Measurements from ENCODE around the gene MYBPC1. TPM values are rescaled to one million over a fixed set of nuclear protein-coding genes. Genes with fewer than 3 reads are reported as not detected.
"Not testable (repeated sequence)": the region's sequence is repeated elsewhere in the genome, so short reads cannot be mapped to it uniquely, and the experiment has no call there.

MYBPC1 gene
- total RNA-seq, 1 experiment from 2014 or later = not detected

- no peak for DNase-seq (ENCODE audit: low read depth in 1 of 2, low spot score in 2 of 2)
- Histone ChIP-seq H3K27me3 (replicated peaks) (no peaks in the 10 kb centered on the region; the same call in 1 of the 2 replicates), H3K4me3 (no peak overlapping the region), H3K4me1 (replicated peaks) (no peaks in the 10 kb centered on the region), H3K27ac (no peak overlapping the region), H3K9me3 (replicated peaks) (no peaks in the 10 kb centered on the region), H3K36me3 (no peaks in the 10 kb centered on the region)
Measured at GRCh38 chr12:101680647-101681046, 85.9 kb downstream of the MYBPC1 start.

GRCh38 chr12:101681627-101682026, 86.9 kb downstream of the MYBPC1 start:
- not testable (repeated sequence) for DNase-seq (ENCODE audit: low read depth in 1 of 2, low spot score in 2 of 2); H3K9me3 ChIP-seq (replicated peaks); H3K36me3 ChIP-seq; H3K4me3 ChIP-seq; H3K4me1 ChIP-seq (replicated peaks); H3K27ac ChIP-seq; H3K27me3 ChIP-seq (replicated peaks)

DNA sequence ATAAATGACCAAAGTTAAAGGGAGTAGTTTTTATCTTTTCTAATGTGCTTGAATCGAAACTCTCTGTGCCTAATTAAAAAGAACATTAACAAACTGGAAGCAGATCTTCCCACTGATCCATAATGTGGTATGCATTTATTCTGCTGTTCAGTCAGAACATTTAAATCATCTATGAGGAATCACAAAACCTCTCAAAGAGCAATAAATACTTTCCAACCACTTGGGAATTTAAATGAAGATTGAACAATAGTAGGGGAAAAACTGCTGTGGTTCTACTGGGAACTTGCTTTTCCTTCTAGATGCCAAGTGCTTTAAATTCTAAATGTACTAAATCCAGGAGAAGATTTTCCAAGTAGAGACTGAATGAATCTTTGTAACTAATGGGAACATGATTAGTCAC, 90.3 kb downstream of the MYBPC1 start:
- Histone ChIP-seq H3K9me3 (replicated peaks) (no peaks in the 10 kb centered on the region), H3K36me3 (no peaks in the 10 kb centered on the region), H3K27me3 (replicated peaks) (no peaks in the 10 kb centered on the region; the same call in 1 of the 2 replicates), H3K27ac (no peak overlapping the region), H3K4me3 (no peak overlapping the region), H3K4me1 (replicated peaks) (no peaks in the 10 kb centered on the region)
- no peak for DNase-seq (ENCODE audit: low read depth in 1 of 2, low spot score in 2 of 2)

DNA sequence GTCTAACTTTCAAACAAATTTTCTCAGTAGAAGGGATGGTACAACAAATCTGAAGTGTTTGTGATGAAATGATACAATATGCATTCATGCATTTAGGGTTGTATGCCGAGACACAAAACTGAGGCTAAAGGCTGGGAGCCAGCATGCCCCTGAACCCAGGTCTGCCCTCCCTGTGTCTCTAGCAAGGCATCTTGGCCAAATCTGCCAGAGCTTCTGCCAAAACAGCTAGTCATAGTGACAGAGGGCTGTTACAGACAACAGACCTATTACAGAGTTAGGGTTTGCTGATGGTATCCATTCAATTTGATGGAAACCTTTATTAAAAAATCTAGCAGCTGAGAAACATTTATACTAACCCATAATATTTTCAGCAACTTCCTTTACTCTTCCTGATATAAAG, 91.4 kb downstream of the MYBPC1 start:
- Histone ChIP-seq H3K36me3 (no peaks in the 10 kb centered on the region), H3K4me3 (no peak overlapping the region), H3K27me3 (replicated peaks) (no peaks in the 10 kb centered on the region), H3K27ac (no peak overlapping the region), H3K9me3 (replicated peaks) (no peaks in the 10 kb centered on the region), H3K4me1 (replicated peaks) (no peaks in the 10 kb centered on the region)
- no peak for DNase-seq (ENCODE audit: low read depth in 1 of 2, low spot score in 2 of 2)

DNA sequence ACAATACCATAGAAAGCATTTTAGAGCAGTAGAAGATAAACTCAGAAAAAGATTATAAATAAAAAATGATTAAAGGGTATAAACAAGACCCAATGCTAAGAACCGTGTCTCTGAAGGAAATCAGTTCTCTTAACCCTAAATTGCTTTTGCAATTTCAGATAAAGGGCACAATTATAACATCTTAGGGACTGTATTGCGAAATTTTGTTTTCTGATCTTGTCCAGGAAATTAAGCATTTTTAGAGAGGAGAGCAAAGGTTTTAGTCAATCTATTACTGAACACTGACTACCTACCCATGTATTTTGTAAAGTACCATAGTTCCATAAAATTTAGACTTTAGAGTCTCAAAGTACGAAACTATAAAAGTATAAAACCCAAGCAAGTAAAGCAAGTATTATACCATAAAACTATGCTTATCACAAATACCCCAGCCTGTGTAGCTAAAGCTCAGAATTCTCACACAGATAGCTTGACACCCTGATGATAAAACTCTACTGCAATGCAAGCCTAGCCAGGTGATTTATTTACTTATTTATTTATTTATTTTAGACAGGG, 95.8 kb downstream of the MYBPC1 start:
- no peak overlapping the region for H3K27ac ChIP-seq
- no peaks in the 10 kb centered on the region for H3K27me3 ChIP-seq (replicated peaks)
- no peak for DNase-seq (ENCODE audit: low read depth in 1 of 2, low spot score in 2 of 2)
- H3K9me3 ChIP-seq (replicated peaks) = no peaks in the 10 kb centered on the region
- no peaks in the 10 kb centered on the region for H3K36me3 ChIP-seq
- no peak overlapping the region for H3K4me3 ChIP-seq
- H3K4me1 ChIP-seq (replicated peaks) = no peaks in the 10 kb centered on the region

- Histone ChIP-seq H3K4me3 (no peak overlapping the region), H3K9me3 (replicated peaks) (no peaks in the 10 kb centered on the region), H3K36me3 (no peaks in the 10 kb centered on the region), H3K27ac (no peak overlapping the region), H3K4me1 (replicated peaks) (no peaks in the 10 kb centered on the region), H3K27me3 (replicated peaks) (no peaks in the 10 kb centered on the region)
- DNase-seq (ENCODE audit: low read depth in 1 of 2, low spot score in 2 of 2) = no peak
Measured at GRCh38 chr12:101691503-101692096, 96.8 kb downstream of the MYBPC1 start.

DNA sequence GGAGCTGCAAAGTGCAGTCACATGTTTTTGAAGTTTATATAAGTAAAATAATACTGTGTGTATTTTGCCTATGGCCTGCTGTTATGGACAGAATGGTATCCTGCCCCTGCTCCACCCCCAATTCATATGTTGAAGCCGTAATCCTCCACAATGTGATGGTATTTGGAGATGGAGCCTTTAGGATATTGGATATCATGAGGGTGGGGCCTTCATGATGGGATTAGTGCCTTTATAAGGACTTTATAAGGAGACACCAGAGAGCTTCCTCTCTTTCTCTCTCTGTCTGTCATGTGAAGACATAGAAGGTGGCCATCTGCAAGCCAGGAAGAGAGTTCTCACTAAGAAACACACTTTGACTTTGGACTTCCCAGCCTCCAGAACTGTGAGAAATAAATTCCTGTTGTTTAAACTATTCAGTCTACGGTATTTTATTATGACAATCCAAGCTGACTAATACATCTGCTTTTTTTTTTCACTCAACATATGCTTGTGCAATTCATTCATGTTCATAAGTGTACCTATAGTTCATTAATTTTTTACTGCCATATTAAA, 99.6 kb downstream of the MYBPC1 start:
- Histone ChIP-seq H3K9me3 (replicated peaks) (no peaks in the 10 kb centered on the region), H3K27ac (no peak overlapping the region), H3K27me3 (replicated peaks) (no peaks in the 10 kb centered on the region), H3K4me1 (replicated peaks) (no peaks in the 10 kb centered on the region), H3K36me3 (no peaks in the 10 kb centered on the region; the same call in 1 of the 2 replicates), H3K4me3 (no peak overlapping the region)
- DNase-seq (ENCODE audit: low read depth in 1 of 2, low spot score in 2 of 2) = no peak

- H3K4me1 ChIP-seq (replicated peaks) = no peaks in the 10 kb centered on the region
- no peak overlapping the region for H3K4me3 ChIP-seq
- no peak for DNase-seq (ENCODE audit: low read depth in 1 of 2, low spot score in 2 of 2)
- no peaks in the 10 kb centered on the region; the same call in 1 of the 2 replicates for H3K36me3 ChIP-seq
- H3K9me3 ChIP-seq (replicated peaks) = no peaks in the 10 kb centered on the region
- no peak overlapping the region for H3K27ac ChIP-seq
- H3K27me3 ChIP-seq (replicated peaks) = no peaks in the 10 kb centered on the region
Measured at GRCh38 chr12:101694986-101695385, 100.2 kb downstream of the MYBPC1 start.

GRCh38 chr12:101695706-101696105, 100.9 kb downstream of the MYBPC1 start:
- no peaks in the 10 kb centered on the region for H3K27me3 ChIP-seq (replicated peaks)
- H3K36me3 ChIP-seq = no peaks in the 10 kb centered on the region; the same call in 1 of the 2 replicates
- H3K4me3 ChIP-seq = no peak overlapping the region
- H3K27ac ChIP-seq = no peak overlapping the region
- no peaks in the 10 kb centered on the region for H3K9me3 ChIP-seq (replicated peaks)
- H3K4me1 ChIP-seq (replicated peaks) = no peaks in the 10 kb centered on the region
- DNase-seq (ENCODE audit: low read depth in 1 of 2, low spot score in 2 of 2) = no peak

GRCh38 chr12:101696251-101697196, 101.8 kb downstream of the MYBPC1 start:
- Histone ChIP-seq H3K27ac (no peak overlapping the region), H3K4me1 (replicated peaks) (no peaks in the 10 kb centered on the region), H3K36me3 (no peaks in the 10 kb centered on the region; the same call in 1 of the 2 replicates), H3K9me3 (replicated peaks) (no peaks in the 10 kb centered on the region), H3K4me3 (peak overlapping the region; percentile 92), H3K27me3 (replicated peaks) (no peaks in the 10 kb centered on the region)
- DNase-seq (ENCODE audit: low read depth in 1 of 2, low spot score in 2 of 2) = no peak

- Histone ChIP-seq H3K27me3 (replicated peaks) (no peaks in the 10 kb centered on the region), H3K4me3 (peak within 1 kb of the TSS; percentile 92), H3K9me3 (replicated peaks) (no peaks in the 10 kb centered on the region), H3K27ac (peak within 1 kb of the TSS; percentile 36), H3K36me3 (no peaks in the 10 kb centered on the region; the same call in 1 of the 2 replicates), H3K4me1 (replicated peaks) (no peaks in the 10 kb centered on the region)
- peak; percentile 42 to 55 for DNase-seq (ENCODE audit: low read depth in 1 of 2, low spot score in 2 of 2)
Measured at GRCh38 chr12:101697197-101697929, 102.6 kb downstream of the MYBPC1 start, which contains the start of gene CHPT1. Gene CHPT1 (plus strand): TSS chr12:101697640. CDS start chr12:101697862, 222 bp downstream.

DNA sequence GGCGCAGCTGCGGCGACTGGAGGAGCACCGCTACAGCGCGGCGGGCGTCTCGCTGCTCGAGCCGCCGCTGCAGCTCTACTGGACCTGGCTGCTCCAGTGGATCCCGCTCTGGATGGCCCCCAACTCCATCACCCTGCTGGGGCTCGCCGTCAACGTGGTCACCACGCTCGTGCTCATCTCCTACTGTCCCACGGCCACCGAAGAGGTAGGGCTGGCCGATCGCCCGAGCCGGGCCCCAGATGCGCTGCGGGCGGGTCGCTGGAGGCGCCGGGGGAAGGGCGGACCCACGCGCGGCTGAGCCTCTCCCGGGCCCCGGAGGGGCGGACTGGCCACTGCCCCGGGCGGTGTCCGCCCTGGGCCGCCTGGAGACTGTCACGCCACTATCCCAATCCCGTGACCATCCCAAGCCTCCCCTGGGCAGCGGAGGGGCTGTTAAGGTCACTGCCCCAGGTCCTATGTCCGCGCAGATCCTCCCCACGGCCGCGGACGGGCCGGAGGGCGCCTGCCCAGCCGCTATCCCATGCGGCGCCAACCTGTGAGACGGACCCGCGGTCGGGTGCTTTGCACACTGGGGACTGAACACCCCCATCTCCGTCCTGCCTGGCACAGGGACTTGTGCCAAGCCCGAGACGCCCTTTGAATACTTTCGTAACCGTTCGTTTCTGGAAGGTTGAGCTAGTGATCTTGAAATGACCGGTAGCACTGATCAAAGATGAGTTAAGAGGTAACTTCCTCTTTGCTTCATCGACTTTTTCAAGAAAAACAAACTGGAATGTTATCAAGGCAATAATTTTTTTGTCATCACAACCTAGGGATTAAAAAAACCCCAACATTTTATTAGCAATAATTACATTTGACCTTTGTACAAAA, 103.4 kb downstream of the MYBPC1 start:
- H3K27me3 ChIP-seq (replicated peaks) = no peaks in the 10 kb centered on the region
- H3K4me3 ChIP-seq = peak overlapping the region; percentile 92
- peak; percentile 41 to 50 for DNase-seq (ENCODE audit: low read depth in 1 of 2, low spot score in 2 of 2)
- H3K27ac ChIP-seq = peak overlapping the region; percentile 36
- no peaks in the 10 kb centered on the region for H3K4me1 ChIP-seq (replicated peaks)
- no peaks in the 10 kb centered on the region for H3K9me3 ChIP-seq (replicated peaks)
- H3K36me3 ChIP-seq = no peaks in the 10 kb centered on the region; the same call in 1 of the 2 replicates
